H9 (cell line): Measurements from ENCODE around the gene MYO15B. TPM values are rescaled to one million over a fixed set of nuclear protein-coding genes. Genes with fewer than 3 reads are reported as not detected.

Source experiments
- DNase-seq: peaks from one replicate; pipeline ENCODE4 v3.0.0-alpha.2; 2017
- H2AFZ ChIP-seq: one replicate; pipeline ENCODE4 v1.6.1; 2013; ENCODE audit warnings: mild to moderate bottlenecking, low read length, control low read depth, moderate library complexity
- H2AK5ac ChIP-seq: 2 replicates; pipeline ENCODE4 v1.6.1; 2013; ENCODE audit warnings: low read length, control low read depth, mixed read lengths; ENCODE audit not compliant: insufficient read length
- H2BK120ac ChIP-seq: one replicate; pipeline ENCODE4 v1.6.1; 2013; ENCODE audit warnings: low read depth, mild to moderate bottlenecking, low read length, control low read depth, inconsistent platforms; ENCODE audit not compliant: poor library complexity, severe bottlenecking
- H2BK12ac ChIP-seq: 2 replicates; pipeline ENCODE4 v1.6.1; 2013; ENCODE audit warnings: low read length, control low read depth, mixed read lengths, low read depth; ENCODE audit not compliant: insufficient read length
- H2BK15ac ChIP-seq: 2 replicates; pipeline ENCODE4 v1.6.1; 2013; ENCODE audit warnings: low read depth, low read length, control low read depth
- H2BK20ac ChIP-seq: one replicate; pipeline ENCODE4 v1.6.1; 2013; ENCODE audit warnings: low read depth, mild to moderate bottlenecking, low read length, control low read depth, inconsistent platforms; ENCODE audit not compliant: poor library complexity, severe bottlenecking
- H2BK5ac ChIP-seq: 2 replicates; pipeline ENCODE4 v1.6.1; 2013; ENCODE audit warnings: low read length, control low read depth, mixed read lengths; ENCODE audit not compliant: insufficient read length
- H3K14ac ChIP-seq: 2 replicates; pipeline ENCODE4 v1.6.1; 2013; ENCODE audit warnings: low read length, control low read depth; ENCODE audit not compliant: insufficient read depth
- H3K18ac ChIP-seq: 2 replicates; pipeline ENCODE4 v1.6.1; 2013; ENCODE audit warnings: low read depth, mild to moderate bottlenecking, mixed read lengths, low read length, control low read depth; ENCODE audit not compliant: insufficient read length
- H3K23ac ChIP-seq: 2 replicates; pipeline ENCODE4 v1.6.1; 2013; ENCODE audit warnings: low read length, control low read depth, mixed read lengths, low read depth; ENCODE audit not compliant: insufficient read length
- H3K23me2 ChIP-seq: 2 replicates; pipeline ENCODE4 v1.6.1; 2013; ENCODE audit warnings: low read depth, mild to moderate bottlenecking, mixed read lengths, low read length, control low read depth; ENCODE audit not compliant: insufficient read length, poor library complexity, severe bottlenecking
- H3K27ac ChIP-seq: 2 replicates; pipeline ENCODE4 v1.5.1; 2013; ENCODE audit warnings: low read length, control low read depth, mixed read lengths, low read depth; ENCODE audit not compliant: insufficient read length
- H3K27me3 ChIP-seq: 2 replicates; pipeline ENCODE4 v1.6.1; 2013; ENCODE audit warnings: low read length, control low read depth, inconsistent platforms; ENCODE audit not compliant: insufficient read depth
- H3K4ac ChIP-seq: 2 replicates; pipeline ENCODE4 v1.6.1; 2013; ENCODE audit warnings: low read depth, mild to moderate bottlenecking, control low read depth, inconsistent platforms, low read length, moderate library complexity
- H3K4me1 ChIP-seq: 2 replicates; pipeline ENCODE4 v1.6.1; 2013; ENCODE audit warnings: low read length, control low read depth, inconsistent platforms; ENCODE audit not compliant: insufficient read depth
- H3K4me2 ChIP-seq: 2 replicates; pipeline ENCODE4 v1.6.1; 2013; ENCODE audit warnings: low read length, control low read depth, mixed read lengths; ENCODE audit not compliant: insufficient read length, insufficient read depth
- H3K56ac ChIP-seq: 2 replicates; pipeline ENCODE4 v1.6.1; 2013; ENCODE audit warnings: low read depth, mild to moderate bottlenecking, mixed read lengths, low read length, control low read depth; ENCODE audit not compliant: insufficient read length
- H3K79me1 ChIP-seq: 2 replicates; pipeline ENCODE4 v1.6.1; 2013; ENCODE audit warnings: low read depth, mild to moderate bottlenecking, moderate library complexity, low read length, control low read depth, inconsistent platforms; ENCODE audit not compliant: insufficient read depth, poor library complexity, severe bottlenecking
- H3K79me2 ChIP-seq: 2 replicates; pipeline ENCODE4 v1.6.1; 2013; ENCODE audit warnings: low read length, control low read depth, inconsistent platforms; ENCODE audit not compliant: insufficient read depth
- H3K9ac ChIP-seq: 2 replicates; pipeline ENCODE4 v1.6.1; 2013; ENCODE audit warnings: low read length, control low read depth, mixed read lengths; ENCODE audit not compliant: insufficient read length; ENCODE audit errors: extremely low read depth
- H3K9me3 ChIP-seq: one replicate; pipeline ENCODE4 v1.6.1; 2013; ENCODE audit warnings: low read depth, low read length, inconsistent platforms; ENCODE audit not compliant: control insufficient read depth
- H3T11ph ChIP-seq: one replicate; pipeline ENCODE4 v1.6.1; 2013; ENCODE audit warnings: mild to moderate bottlenecking, low read length, control low read depth, inconsistent platforms
- H4K20me1 ChIP-seq: one replicate; pipeline ENCODE4 v1.6.1; 2013; ENCODE audit not compliant: control insufficient read depth, insufficient read length, insufficient read depth
- H4K5ac ChIP-seq: 2 replicates; pipeline ENCODE4 v1.6.1; 2013; ENCODE audit warnings: low read depth, mild to moderate bottlenecking, mixed read lengths, low read length, control low read depth; ENCODE audit not compliant: insufficient read length
- H4K8ac ChIP-seq: replicated peaks from 2 replicates; pipeline ENCODE4 v1.6.1; 2013; ENCODE audit warnings: low read length, control low read depth, mixed read lengths, low read depth; ENCODE audit not compliant: insufficient read length
- H4K91ac ChIP-seq: 2 replicates; pipeline ENCODE4 v1.6.1; 2013; ENCODE audit warnings: low read depth, mild to moderate bottlenecking, moderate library complexity, mixed read lengths, low read length, control low read depth; ENCODE audit not compliant: insufficient read length
- H3K27ac Mint-ChIP-seq, 3 experiments: 2 replicates in 2 of 3; 3 replicates in 1 of 3; pipeline ENCODE4 v1.8.0; 2020 to 2021; ENCODE audit warnings: mixed read lengths in 3 of 3, mild to moderate bottlenecking in 1 of 3, moderate library complexity in 1 of 3
- H3K27me3 Mint-ChIP-seq: 2 replicates; pipeline ENCODE4 v1.8.0; 2021; ENCODE audit warnings: low read depth, mild to moderate bottlenecking, moderate library complexity, mixed read lengths
- H3K36me3 Mint-ChIP-seq, 3 experiments: 2 replicates in 2 of 3; 3 replicates in 1 of 3; pipeline ENCODE4 v1.8.0; 2020 to 2021; ENCODE audit warnings: low read depth in 3 of 3, mixed read lengths in 3 of 3; ENCODE audit not compliant: insufficient read depth in 1 of 3
- H3K4me1 Mint-ChIP-seq, 2 experiments: 2 replicates each; pipeline ENCODE4 v1.8.0; 2020; ENCODE audit warnings: mixed read lengths in 2 of 2
- H3K4me3 Mint-ChIP-seq, 2 experiments: 2 replicates in 1 of 2; 3 replicates in 1 of 2; pipeline ENCODE4 v1.8.0; 2020 to 2021; ENCODE audit warnings: mild to moderate bottlenecking in 2 of 2, mixed read lengths in 2 of 2, moderate library complexity in 1 of 2
- H3K9me3 Mint-ChIP-seq, 2 experiments: 2 replicates in 1 of 2; 3 replicates in 1 of 2; pipeline ENCODE4 v1.8.0; 2020; ENCODE audit warnings: mild to moderate bottlenecking in 2 of 2, mixed read lengths in 2 of 2, moderate library complexity in 1 of 2
- CTCF ChIP-seq: fragments of 200-600 bp; sonication (generic); conservative IDR thresholded peaks from 3 replicates; pipeline ENCODE4 v1.8.0; 2021; ENCODE audit warnings: antibody characterized with exemption, mild to moderate bottlenecking
- WGBS: extraction: QIAGEN DNeasy Blood & Tissue Kit; methylation state at CpG from one replicate; pipeline ENCODE4 v1.1.7; 2013; ENCODE audit warnings: missing lambda C conversion rate, low lambda C conversion rate, mixed read lengths; ENCODE audit not compliant: insufficient read length; ENCODE audit errors: extremely low coverage; 5-methylcytosine and 5-hydroxymethylcytosine counted together
- total RNA-seq: library from RNA; stranded (reverse); gene quantifications from 2 replicates; pipeline ENCODE4 v1.2.1, GENCODE V29; 2021

Gene MYO15B
- total RNA-seq, 1 experiment from 2014 or later, result 41.9 TPM

- DNase-seq, result no peak
- no peak overlapping the region for H3K18ac ChIP-seq
Observed at GRCh38 chr17:75561927-75562603, 25.5 kb upstream of the MYO15B start.

More at GRCh38 chr17:75561927-75562603, 25.5 kb upstream of the MYO15B start:
- H3K79me2 ChIP-seq, result no peaks in the 10 kb centered on the region
- Mint-ChIP-seq H3K4me3 (no peak overlapping the region), H3K4me1 (no peaks in the 10 kb centered on the region; a peak in 1 of 4 replicates), H3K27ac (no peak overlapping the region), H3K36me3 (peaks cover 1 to 33% (median 16%) of the 10 kb centered on the region in 3 experiments; a peak in 6 of 7 replicates), H3K27me3 (no peaks in the 10 kb centered on the region), H3K9me3 (no peaks in the 10 kb centered on the region)
- H4K91ac ChIP-seq, result no peak overlapping the region
- H3K23ac ChIP-seq, result no peak overlapping the region
- H3T11ph ChIP-seq, result no peak overlapping the region
- no peaks in the 10 kb centered on the region for H3K9me3 ChIP-seq
- no peaks in the 10 kb centered on the region for H3K4me1 ChIP-seq
- WGBS, result no CpG with 5 or more reads among the region's 5 CpGs
- H4K8ac ChIP-seq, result no peak overlapping the region
- H2BK12ac ChIP-seq, result no peak overlapping the region
- H3K27me3 ChIP-seq, result no peaks in the 10 kb centered on the region
- no peak overlapping the region for H3K14ac ChIP-seq
- no peaks in the 10 kb centered on the region for H3K23me2 ChIP-seq
- no peak for TF ChIP-seq CTCF
- H3K4me2 ChIP-seq, result no peak overlapping the region
- H4K5ac ChIP-seq, result no peak overlapping the region
- no peak overlapping the region for H3K4ac ChIP-seq
- no peaks in the 10 kb centered on the region for H3K79me1 ChIP-seq
- H4K20me1 ChIP-seq, result no peaks in the 10 kb centered on the region
- no peak overlapping the region for H3K56ac ChIP-seq
- H2AFZ ChIP-seq, result no peak overlapping the region
- no peak overlapping the region for H2BK15ac ChIP-seq
- H2BK120ac ChIP-seq, result no peak overlapping the region
- no peak overlapping the region for H3K9ac ChIP-seq
- H2AK5ac ChIP-seq, result no peak overlapping the region
- no peak overlapping the region for H2BK20ac ChIP-seq
- no peak overlapping the region for H2BK5ac ChIP-seq
- no peak overlapping the region for H3K27ac ChIP-seq
